ENCODE results near the gene NPHS1.

NPHS1 gene

DNA sequence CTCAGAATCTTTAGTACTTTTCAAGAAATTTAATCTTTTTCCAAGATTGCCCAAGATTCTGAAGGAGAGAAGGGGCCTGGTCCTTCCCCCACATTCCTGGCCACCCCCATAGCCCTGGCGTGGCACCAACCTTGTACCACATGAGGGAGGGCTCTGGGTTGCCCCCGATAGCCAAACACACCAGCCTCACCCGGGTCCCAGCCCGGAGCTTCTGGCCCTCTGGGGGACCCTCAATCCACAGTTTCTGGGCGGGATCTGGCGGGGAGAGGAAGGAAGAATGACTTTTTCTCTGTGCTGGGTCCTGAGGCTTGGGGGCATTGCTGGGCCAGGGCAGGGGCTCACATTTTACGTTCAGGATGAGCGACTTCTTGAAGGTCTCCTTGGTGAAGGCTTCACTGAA lies 4.4 kb downstream of the NPHS1 start:
- TF ChIP-seq, protein P1, sequence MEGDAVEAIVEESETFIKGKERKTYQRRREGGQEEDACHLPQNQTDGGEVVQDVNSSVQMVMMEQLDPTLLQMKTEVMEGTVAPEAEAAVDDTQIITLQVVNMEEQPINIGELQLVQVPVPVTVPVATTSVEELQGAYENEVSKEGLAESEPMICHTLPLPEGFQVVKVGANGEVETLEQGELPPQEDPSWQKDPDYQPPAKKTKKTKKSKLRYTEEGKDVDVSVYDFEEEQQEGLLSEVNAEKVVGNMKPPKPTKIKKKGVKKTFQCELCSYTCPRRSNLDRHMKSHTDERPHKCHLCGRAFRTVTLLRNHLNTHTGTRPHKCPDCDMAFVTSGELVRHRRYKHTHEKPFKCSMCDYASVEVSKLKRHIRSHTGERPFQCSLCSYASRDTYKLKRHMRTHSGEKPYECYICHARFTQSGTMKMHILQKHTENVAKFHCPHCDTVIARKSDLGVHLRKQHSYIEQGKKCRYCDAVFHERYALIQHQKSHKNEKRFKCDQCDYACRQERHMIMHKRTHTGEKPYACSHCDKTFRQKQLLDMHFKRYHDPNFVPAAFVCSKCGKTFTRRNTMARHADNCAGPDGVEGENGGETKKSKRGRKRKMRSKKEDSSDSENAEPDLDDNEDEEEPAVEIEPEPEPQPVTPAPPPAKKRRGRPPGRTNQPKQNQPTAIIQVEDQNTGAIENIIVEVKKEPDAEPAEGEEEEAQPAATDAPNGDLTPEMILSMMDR (IDR thresholded peaks at IDR 0.05; ENCODE audit: insufficient read depth, missing control alignments), result no peak
- DNase-seq (ENCODE audit: insufficient read length, low spot score) (no peak), FAIRE-seq (no peak)

GRCh38 chr19:35846038-35846668 lies 6.2 kb downstream of the NPHS1 start:
- no peak for FAIRE-seq
- TF ChIP-seq, protein P1 (IDR thresholded peaks at IDR 0.05; ENCODE audit: insufficient read depth, missing control alignments), result no peak
- no peak for DNase-seq (ENCODE audit: insufficient read length, low spot score)

DNA sequence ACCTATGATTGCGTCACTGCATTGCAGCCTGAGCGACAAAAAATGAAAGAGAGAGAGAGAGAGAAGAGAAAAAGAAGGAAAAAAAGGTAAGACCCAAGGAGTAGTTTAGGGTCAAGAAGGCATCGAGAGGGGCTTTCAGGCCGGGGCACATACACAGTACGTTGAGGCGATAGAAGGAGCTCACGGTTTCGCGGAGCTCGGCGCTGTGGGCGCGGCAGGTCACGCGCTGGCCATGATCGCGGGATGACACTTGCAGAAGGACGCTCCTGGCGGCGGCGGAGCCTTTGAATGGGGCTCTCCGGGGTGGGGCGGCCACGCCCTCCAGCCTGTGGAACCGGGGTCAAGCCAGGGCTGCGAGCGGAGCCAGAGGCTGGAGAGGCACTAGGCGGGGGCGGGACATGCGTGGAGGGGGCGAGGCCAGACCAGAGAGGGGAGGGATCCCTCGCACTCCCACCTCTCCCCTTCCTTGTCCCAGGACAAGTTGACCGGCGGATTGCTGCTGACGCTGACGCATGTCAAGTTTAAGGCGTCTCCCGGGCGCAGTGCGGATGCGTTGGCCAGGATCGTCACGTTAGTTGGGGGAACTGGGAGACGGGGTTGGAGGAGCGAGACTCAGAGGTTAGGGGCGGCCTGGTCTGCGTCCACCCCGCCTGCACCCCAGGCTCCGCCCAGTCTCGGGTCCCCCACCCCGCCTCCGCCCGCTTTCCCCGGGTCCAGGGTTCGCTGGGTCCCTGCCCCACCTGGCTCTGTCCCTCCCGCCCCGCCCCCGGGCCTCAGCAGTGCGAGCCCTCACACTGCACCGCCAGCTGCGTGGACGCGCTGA lies 6.9 kb downstream of the NPHS1 start:
- DNase-seq (ENCODE audit: insufficient read length, low spot score) (no peak), FAIRE-seq (no peak)
- TF ChIP-seq, protein P1 (IDR thresholded peaks at IDR 0.05; ENCODE audit: insufficient read depth, missing control alignments), result no peak

DNA sequence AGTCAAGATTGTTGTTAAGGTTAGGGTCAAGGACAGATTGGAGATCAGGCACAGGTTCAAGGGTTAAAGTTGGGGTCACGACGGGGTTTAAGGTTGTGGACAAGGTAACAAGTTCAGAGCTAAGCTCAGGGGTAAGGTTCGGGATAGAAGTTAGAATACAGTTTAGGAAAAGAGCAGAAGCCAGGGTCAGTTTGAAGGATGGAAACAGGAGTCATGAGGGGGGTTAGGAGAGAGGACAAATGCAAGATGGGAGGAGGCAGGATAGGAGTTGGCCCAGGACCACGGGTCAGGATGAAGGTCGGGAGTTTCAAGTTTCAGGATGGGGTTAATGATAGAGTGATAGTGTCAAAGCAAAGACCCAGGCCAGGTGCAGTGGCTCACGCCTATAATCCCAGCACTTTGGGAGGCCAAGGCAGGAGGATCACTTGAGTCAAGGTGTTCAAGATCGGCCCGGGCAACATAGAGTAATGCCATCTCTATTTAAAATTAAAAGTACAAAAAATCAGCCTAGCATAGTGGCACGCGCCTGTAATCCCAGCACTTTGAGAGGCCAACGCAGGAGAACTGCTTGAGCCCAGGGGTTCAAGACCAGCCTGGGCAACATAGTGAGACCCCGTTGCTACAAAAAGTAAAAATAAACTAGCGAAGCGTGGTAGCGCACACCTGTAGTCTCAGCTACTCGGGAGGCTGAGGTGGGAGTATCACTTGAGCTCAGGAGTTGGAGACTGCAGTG lies 7.7 kb downstream of the NPHS1 start:
- FAIRE-seq, result no peak
- TF ChIP-seq, protein P1 (IDR thresholded peaks at IDR 0.05; ENCODE audit: insufficient read depth, missing control alignments), result no peak
- DNase-seq (ENCODE audit: insufficient read length, low spot score), result no peak

DNA sequence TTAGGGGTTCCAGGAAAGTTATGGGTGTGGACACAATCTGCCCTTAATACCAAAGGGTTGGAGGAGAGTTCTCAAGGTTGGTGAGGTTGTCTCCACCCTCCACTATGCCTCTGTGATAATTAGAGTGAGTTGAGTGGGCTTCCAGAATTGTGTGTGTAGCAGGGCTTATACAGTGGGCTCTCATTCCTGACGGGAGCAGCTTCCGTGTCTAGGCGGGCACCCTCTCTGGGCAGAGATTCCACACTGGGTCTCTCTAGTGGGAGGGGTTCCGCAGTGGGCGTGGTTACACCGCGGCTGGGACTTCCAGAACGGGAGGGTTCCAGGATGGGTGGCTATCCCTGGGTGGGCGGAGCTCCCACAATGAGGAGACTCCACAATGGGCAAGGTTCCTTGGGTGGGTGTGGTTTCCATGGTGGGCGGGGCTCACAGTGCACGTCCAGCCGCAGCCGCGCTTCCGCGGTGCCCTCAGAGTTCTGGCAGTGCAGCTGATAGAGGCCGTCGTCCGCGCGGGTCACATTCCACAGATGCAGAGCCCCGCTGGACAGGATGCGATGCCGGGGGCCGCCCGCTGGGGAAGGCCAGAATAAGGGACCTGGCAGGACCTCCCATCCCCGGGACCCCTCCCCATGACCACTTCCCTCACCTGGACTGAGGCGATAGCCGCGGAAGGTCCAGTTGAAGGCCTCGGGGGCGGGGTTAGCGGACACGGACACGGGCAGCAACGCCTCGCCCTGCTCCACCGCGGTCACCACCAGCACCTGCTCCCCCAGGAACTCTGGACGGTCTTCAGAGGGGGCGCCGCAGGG lies 8.4 kb downstream of the NPHS1 start:
- FAIRE-seq (no peak), DNase-seq (ENCODE audit: insufficient read length, low spot score) (no peak)
- TF ChIP-seq, protein P1 (IDR thresholded peaks at IDR 0.05; ENCODE audit: insufficient read depth, missing control alignments), result no peak

DNA sequence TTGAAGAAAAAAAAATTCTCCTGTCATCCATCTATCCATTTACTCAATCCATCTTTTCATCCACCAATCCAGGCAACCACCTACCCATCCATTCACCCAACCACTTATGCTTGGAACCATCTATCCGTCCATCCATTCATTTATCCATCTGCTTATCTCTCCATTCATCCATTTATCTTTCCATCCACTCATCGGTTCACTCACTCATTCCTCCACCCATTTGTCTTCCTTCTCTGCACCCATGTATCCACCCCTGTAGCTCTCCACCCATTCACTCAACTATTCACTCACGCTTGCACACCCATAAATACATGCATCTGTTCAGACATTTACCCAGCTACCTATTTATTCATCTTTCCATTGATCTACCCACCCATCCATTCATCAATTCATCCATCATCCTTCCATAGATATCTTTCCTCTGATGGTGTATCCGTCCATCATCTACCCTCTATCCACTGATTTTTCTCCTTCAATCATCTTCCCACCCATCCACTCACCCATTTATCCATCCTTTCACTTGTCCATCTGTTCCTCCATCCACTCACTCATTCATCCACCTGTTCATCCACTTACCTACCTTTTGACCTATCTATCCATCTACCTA lies 9.5 kb downstream of the NPHS1 start:
- TF ChIP-seq, protein P1 (IDR thresholded peaks at IDR 0.05; ENCODE audit: insufficient read depth, missing control alignments), result no peak
- DNase-seq (ENCODE audit: insufficient read length, low spot score) (no peak), FAIRE-seq (no peak)

Data from D721Med (cell line).